GM19324 (cell line): ENCODE measurements around the gene CISTR.
"Not testable (repeated sequence)": the region's sequence is repeated elsewhere in the genome, so short reads cannot be mapped to it uniquely, and the experiment has no call there.

Experiments used
- ATAC-seq: cut with Tn5 transposase; IDR thresholded peaks from one replicate; pipeline ENCODE4 v1.9.1; 2021; ENCODE audit warnings: mild to moderate bottlenecking, moderate library complexity; ENCODE audit not compliant: unreplicated experiment, low FRiP score

CISTR gene

DNA sequence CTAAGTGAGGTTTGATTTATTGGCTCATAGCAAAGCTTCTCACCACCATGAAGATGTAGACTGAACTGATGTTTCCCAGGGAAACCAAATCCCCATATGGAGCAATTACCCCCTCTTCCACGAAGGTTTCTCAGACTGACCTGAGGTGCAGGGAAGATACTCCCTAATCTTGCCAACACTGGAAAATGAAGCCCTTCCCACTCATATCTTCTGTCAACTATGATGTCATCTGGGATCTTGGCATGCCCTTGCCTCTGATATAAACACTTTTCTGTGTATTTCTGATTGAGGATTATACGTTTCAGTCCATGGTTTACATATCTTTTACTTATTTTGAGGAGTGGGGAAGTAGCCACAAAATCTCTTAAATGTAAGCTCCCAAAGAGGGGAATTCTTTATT lies 14.1 kb upstream of the CISTR start:
- ATAC-seq = no peak

DNA sequence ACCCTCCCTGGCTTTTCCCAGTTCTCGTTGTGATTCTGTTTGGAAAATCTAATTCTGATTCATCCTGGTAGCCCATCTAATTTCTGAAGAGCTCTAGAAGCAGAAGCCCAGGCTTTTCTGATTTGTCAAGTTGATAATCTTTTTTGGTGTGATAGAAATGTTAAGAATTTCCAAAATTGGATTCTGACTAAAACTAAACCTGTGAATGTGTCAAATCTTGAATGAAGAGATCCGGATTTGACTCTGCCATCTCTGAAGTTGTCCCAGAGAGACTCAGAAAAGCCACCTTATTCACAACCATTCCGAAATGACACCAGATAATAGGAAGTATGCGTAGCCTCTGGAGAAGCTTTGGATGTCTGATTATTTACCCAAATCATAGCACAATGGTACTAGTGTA lies 12.8 kb upstream of the CISTR start:
- ATAC-seq = no peak

DNA sequence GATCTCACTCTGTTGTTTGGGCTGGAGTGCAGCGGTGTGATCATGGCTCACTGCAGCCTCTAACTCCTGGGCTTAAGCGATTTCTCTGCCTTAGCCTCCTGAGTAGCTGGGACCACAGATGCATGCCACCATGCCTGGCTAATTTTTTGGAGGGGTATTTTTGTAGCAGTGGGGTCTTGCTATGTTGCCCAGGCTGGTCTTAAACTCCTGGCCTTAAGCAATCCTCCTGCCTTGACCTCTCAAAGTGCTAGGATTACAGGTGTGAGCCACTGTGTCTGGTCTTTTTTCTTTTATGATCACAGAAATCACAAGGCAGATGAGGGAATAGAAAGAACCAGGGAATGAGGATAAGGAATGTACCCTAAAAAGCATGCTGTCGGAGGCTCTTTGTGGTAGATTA lies 11.0 kb upstream of the CISTR start:
- not testable (repeated sequence) for ATAC-seq

DNA sequence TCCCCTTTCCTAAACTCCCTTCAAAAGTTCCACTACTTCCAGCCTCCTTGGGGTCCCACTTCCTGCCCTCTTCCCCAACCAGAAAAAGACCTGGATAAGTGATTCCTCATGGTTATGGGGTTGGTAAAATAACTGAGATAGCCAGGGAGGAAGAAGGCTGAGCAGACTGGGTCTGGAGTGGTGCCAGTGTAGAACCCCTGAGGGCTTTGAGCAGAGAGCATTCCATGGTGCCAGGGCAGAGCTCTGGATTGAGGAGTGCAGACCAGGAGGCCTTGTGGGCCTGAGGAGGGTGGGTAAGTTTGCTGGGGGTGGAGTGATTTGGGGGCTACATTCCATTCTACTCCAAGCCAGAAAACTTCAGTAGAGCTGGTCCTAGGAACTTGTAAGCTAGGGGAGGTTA lies 9.5 kb upstream of the CISTR start:
- no peak for ATAC-seq

DNA sequence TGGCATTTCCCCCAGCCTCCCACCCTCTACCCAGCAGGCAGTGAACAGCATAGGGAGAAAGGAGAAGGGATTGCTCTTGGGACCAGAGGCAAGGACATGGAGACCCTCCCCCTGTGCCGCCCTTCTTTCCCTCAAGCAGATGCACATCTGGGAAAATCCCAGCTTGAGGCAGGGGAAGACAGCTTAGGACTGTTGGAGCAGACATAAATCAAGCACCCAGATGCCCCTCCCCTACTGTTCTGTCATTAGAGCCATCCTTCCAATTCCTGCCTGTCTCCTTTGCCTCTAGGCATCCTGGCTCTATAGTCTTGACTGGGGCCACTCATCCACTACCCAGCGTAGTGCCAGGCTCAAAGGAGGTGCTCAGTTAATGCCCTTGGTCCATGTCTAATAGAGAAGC lies 7.5 kb upstream of the CISTR start:
- ATAC-seq = no peak

DNA sequence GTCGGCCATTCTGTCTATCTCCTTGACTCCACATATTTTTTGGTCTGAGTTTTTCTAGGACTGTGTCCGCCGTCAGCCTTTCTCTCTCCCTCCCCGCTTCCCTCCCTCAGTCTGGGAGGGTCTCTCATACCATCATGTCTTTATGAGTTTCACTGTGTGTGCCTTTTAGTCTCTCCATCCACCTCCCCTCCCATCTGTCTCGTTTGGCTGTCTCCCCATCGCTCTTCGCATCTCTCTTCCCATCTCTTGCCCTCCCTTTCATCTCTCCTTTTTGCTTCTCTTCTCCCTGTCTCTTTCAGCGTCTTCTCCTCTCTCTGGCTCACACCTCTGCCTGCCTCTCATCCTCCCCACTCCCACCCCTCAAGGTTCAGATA lies 6.9 kb upstream of the CISTR start:
- ATAC-seq = no peak

DNA sequence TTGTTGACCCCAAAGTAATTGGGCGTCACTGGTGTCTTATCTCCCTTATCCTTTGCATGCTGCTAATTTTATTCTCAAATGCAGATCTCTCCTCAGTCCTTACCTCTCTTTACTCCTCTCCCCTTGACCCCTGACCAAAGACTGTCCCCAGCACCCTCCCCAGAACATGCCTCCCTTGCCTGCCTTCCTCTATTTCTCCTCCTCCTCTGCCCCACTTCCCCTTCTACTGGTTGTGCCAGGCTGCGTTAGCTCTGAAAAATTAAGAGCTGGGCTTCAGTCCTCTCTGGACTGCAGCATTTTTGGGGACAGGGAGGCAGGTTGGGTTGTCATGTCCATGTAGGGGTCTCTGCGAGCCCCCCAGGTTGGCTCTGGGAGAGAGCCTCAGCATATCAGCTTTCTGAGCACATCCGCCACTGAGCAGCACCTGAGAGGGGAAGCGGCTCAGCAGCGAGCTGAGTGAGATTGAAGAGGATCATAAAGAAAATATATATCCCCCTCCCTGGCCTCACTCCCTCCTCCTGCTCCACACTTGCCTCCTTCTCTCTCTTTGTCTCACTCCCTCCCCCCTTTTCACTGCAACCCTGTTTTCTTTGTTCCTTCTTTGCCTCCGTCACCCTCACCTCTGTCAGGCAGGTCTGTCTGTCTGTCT lies 6.4 kb upstream of the CISTR start:
- no peak for ATAC-seq

DNA sequence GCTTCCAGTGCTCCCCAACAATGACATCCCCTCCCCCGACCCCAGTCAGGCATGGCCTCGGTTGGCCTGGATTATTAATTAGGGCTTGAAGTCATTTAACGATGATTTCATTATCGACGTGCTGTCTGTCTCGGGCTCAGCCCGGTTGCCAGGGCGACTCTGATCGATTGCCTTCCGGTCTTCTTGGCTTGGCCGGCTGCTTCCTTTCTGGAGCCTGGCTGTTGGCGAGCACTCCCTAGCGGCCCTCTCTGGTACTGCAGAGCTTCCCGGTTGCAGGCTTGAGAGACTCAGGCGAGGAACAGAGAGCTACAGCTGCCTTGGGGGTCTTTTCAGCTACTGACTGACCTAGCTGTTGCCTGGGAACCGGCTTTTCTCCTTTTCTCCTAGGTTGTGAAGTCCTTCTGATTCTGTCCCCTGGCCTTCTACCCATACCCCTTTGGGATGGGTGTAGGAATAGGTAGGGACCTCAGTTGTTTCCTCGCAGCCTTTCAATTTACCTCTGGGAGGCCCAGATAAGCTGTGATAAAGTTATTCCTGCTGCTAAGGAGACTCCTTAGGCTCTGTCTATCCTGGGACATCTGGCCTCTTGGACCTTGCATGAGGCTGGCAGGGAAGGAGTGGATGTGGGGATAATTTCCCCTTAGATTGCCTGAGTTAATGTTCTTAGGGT lies 5.5 kb upstream of the CISTR start:
- ATAC-seq = peak; percentile 75

DNA sequence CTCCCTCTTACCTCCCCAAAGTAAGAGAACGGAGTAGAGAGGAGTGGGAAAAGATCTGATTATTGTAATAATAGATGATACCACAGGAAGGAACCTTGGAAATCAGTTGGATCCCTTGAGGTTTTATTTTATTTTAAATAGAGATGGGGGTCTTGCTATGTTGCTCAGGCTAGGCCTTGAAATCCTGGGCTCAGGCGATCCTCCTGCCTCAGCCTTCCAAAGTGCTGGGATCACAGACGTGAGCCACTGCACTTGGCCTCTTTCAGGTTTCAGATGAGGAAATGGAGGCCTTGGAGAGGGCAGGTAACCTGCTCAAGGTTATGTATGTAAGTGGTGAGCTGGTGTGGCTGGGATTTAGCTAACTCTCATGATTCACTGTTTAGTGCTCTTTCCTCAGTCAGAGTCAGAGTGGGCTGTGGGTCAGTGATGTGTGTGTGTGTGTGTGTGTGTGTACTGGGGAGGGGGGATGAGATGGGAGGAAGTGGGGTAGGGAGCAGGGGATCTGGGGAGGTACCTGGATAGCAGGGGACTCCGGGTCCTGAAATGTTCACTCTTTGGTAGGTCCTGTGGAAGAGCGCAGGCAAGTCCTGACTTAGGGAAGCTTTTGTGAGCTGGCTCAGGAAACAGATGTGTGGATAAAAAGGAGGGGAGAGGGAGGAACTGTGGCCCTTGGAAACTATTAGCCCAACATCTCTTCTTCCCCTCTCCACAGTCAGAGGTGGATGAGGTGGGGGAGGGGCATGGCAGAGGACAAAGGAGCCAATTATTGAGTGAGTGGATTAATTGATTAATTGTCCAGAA lies 4.7 kb upstream of the CISTR start:
- ATAC-seq = no peak

DNA sequence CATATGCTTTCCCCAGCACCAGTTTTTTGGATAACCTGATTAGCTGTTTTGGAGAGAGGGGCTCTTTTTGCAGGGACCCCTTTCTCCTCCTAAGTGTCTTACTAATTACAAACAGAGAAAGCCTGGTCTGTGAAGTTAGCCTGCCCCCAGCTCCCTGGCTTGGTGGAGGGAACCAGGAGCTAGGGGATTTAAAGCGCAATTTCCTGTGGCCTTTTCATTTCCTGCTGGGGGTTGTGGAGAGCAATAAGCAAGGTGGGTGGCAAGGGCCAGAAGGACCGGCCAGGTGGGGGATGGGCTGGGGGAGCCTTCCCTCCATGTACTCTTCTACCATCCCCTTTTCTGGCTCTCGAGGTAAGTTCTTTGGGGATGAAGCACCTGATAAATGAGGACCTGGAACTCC lies 4.1 kb upstream of the CISTR start:
- ATAC-seq = no peak

DNA sequence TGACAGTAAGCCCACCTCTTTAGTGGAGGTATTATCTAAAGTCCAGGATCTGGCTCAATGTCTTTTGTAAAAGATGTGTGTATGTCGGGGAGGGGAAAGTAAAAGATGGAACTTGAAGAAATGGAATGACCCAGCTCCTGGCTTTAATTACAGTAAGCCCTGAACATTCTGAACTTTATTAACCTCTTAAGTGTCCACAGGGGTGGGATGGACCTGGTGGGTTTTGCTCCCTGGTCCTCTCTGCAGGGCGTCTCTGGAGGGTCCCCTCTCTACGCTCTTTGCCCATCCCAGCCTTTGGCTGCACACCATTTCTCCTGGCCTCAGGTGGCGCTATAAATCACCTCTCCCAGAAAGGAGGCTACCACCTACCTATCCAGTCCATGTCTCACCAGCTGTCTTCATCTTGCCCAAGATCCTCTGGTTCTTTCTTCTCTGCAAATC lies 3.7 kb upstream of the CISTR start:
- ATAC-seq = no peak

DNA sequence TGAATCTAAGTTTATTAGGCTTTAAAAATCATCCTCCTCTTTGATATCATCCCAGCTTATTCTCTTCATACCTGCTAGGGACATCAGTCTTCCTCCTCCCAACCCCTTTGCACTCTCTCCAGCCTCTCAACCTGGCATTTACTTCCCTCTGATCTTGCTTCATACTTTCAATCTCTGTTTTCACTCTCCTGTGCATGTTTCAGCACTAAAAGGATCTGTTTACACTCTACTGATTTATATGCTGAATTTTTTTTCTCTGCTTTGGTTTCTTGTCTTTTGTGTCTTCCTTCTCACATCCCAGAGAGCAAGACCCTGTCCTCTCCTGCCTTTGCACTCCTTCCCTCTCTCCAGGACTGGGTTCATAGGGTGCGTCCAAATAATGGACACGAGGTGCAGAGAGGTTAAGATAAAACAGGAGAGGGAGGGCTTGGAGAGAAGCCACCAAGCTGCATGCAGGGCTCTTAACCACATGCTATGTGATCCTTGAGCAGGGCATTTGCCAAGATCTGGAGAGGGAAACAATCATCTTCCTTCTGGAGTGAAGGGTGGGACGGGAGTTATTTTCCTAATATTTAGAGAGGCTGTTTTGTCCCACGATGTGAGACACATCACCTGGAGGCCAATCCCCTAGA lies 3.0 kb upstream of the CISTR start:
- ATAC-seq = no peak

DNA sequence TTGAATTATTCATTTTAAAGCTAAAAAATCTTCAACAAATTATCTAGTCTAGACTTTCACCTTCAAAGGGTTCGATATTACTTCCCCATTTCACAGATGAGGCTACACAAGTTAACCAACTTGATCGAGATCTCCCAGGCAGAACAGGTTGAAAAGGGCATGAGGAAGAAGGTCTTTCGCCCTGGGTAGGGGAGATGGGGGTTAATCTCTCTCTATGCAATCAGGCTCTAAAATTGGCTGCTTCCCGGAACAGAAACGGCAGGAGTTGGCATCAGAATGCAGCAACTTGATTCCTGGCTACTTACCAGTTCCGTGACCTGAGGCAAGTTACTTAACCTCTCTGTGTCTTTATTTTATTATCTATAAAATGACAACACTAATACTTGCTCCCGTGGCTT lies 2.4 kb upstream of the CISTR start:
- no peak for ATAC-seq

DNA sequence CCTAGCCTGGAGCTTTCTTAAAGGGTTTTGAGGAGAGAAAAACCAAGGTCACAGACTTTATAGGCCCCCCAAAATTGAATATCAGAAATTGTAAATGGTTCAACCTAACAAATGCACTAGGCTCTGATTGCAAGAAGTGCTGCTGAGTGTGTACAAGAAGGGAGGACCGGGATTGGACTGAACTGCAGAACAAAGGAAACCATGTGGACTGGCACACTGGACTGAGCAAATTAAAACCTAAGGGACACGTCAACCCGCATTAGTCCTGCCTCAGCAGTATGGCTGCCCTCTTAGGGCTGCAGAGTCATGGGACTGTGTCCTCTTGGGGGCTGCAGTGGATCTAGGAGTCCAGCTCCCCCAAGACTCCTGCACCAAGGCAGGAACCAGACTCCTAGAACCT lies 842 bp upstream of the CISTR start:
- ATAC-seq = no peak

DNA sequence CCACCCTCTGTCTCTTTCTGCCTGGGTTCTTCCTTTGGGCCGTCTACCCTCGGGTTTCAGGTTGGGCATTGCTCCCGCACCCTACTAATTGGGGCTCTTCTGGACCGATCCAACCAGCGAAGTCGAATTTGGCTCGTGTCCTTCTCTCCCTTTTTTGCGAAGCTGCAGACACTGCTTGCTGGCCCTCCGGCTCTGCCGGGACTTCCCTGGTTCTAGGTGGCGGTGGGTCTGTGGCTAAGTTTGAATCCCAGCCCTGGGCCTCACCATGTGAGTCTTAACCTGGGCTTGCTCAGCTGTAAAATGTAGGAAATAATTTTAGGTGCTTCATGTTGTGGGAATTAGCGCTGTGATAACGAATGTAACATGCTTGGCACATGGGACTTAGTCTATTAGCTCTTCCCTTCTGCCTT lies 418 bp upstream of the CISTR start:
- ATAC-seq = no peak

DNA sequence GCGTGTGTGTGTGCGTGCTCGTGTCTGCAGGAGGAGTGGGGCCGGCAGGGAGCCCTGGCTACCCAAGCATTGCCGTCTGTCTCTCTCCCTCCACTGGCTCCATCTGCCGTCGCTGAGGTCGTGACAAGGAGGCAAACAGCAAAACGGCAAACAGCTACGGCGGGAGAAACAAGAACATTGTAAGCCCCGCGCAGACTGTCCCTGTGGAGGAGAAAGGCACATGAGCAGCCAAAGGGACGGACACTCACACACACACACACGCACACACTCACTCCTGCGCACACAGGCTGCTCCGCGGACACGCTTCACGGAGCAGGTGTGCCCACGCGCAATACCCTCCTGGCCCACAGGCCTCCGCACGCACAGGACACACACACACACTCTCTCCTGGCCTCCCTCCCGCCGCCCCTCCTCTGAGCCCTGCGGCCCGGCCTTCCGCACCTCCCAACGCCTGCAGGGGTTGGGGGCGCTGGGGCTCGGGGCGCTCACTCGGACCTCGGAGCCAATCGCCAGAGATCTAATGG lies 905 bp downstream of the CISTR start:
- no peak for ATAC-seq

DNA sequence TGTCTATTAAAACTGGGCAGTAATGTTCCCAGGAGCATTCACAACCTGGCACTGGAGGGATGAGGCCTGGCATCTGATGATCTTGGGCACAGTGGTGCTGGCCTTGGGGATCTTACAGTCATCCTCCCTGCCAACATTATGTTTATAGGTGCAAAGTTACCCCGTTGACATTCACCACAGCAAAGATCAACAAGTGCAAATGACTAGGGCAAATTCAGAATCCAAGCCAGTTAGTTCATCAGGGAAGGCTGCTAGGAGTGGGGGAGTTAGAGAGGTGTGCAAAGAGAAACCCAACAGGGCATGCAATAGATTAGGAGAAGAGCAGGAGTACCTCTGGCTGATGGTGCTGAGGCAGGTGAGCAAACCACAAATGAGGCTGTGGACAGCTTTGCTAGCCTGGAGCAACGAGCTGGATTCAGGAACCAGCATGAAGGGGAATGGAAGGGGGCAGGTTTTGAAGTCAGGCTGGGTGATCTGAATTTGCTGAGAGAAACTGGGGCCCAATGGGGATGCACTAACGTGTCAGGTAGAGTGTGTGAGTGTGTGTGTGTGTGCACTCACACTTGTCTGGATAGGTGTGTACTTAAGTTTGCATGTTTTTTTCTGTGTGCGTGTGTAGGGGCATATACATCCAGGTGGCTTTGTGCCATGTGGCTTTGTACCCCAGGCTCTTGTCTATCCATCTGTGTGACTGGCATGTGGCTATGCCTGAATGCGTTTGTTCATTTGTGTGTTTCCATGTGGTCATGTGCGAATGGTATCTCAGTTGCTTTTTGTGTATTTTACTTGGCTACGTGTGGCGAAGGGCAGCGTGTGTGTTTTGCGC lies 1.6 kb downstream of the CISTR start:
- ATAC-seq = no peak

DNA sequence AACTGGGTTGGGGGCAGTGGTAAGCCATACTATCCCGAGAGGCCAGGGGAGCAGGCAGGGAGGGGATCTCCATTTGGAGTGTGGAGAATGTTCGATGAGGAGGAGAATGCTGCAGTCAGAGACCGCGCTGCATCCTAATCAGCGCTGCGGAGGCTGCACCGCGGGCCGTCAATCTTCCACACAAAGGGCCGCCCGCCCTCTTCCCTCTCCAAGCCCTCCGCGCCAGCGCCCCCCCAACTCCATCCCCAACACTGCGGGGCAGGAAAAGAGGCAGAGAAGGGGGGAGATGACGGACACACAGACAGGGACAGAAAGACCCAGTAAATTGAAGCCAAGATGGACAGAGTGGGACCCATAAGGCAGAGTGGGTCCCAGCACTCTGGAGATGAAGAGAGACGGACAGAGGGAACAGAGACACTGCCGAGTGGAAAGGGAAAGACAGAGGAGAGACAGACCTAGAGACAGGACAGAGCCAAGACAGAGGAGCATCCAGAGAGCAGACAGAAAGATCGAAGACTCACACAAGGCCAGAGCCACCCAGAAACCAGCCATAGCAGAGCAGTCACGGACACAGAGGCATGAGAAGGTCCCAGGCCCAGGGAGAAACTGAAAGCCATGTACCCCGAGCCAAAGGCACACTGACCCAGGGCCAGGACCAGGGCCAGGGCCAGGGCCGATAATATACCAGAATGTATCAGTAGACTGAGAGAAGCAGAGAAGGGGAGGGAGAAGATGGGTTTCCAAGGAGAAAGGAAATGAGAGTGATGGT lies 3.5 kb downstream of the CISTR start:
- no peak for ATAC-seq

DNA sequence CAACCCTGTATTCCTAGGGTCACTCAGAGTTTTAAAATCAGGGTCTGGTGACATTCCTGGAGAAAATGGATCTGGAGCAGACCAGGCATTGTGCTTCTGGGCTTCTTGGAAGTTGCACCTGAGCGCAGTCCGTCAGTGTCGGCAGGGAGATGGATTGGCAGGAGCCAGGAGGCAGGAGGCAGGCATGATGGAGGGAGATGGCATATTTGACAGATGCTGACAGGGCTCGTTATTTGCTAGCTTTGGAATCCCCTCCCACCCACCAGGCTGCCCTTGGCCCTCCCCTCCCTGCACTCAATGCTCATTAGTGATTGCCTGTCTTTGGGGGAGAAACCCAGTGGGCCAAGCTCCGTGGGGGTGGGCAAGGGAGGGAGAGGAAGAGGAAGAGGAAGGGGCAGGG lies 4.7 kb downstream of the CISTR start:
- no peak for ATAC-seq
